ENCODE data around the gene NRG3. TPM values are rescaled to one million over a fixed set of nuclear protein-coding genes. Genes with fewer than 3 reads are reported as not detected.

NRG3 gene
- total and polyA plus RNA-seq, 2 of the 4 experiments (the other 2 are of a cell fraction), result not detected

DNA sequence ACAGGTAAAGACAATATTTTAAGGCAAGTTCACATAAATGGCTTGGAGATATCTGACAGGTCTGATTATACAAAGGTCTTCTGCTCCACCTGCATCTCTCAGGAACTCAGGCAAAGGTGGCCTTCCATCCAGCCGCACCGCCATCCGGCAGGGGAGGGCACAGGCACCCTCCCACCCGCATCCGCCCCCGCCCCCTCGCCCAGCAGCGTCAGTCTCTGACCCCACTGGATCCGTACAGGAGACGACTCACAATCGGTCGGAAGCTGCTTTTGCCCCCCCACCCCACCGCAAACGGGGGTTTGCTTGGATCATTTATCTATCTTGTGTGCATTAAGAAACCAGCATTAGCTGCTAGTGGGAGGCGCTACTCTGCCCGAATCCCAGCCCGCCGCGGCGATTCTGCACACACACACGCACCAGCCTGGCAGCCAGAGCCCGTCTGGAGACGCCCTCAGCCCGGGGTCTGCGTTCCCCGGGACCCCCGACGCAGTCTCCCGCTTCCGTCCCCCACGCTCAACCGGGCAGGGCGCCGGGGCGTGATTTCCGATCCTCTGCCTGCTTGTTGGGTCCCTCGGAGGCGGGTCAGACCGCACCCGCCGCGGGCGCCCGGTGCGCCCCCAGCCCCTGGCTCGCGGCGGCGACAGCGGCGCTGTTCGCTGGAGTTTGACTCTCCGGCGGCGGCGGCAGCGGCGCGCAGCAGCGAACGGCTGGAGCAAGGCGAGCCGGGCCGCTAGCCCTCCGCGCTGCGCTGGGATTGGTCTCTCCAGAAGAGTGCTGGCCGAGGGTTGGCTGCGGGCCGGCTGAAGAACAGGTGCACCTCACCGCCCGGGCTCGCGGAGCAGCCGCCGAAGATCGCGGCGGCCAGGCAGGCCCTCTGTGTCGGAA is 820 bp upstream of the NRG3 start (continued):
- TF ChIP-seq CHD1 (IDR thresholded peaks at IDR 0.05; ENCODE audit: low read depth, low read length) (no peak), POLR2A (IDR thresholded peaks at IDR 0.05; ENCODE audit: low read depth, low read length) (no peak)

DNA sequence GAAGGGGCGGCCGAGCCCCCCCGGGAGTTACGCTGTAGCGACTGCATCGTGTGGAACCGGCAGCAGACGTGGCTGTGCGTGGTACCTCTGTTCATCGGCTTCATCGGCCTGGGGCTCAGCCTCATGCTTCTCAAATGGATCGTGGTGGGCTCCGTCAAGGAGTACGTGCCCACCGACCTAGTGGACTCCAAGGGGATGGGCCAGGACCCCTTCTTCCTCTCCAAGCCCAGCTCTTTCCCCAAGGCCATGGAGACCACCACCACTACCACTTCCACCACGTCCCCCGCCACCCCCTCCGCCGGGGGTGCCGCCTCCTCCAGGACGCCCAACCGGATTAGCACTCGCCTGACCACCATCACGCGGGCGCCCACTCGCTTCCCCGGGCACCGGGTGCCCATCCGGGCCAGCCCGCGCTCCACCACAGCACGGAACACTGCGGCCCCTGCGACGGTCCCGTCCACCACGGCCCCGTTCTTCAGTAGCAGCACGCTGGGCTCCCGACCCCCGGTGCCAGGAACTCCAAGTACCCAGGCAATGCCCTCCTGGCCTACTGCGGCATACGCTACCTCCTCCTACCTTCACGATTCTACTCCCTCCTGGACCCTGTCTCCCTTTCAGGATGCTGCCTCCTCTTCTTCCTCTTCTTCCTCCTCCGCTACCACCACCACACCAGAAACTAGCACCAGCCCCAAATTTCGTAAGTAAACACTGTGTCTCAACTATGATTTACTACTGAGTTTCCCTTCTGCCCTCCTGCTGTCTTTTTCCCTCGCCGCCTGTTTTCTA is 666 bp downstream of the NRG3 start:
- no peak overlapping the region for H3K14ac ChIP-seq (replicated peaks; ENCODE audit: low read depth, low read length)
- H4K91ac ChIP-seq (ENCODE audit: insufficient read depth, low read depth, low read length), result no peak overlapping the region
- in situ Hi-C loops (cut with MboI; ENCODE audit: low sequenced_read_pairs), result no loop called here
- H2BK120ac ChIP-seq (ENCODE audit: low read depth, low read length), result no peak overlapping the region
- H2AFZ ChIP-seq (replicated peaks; ENCODE audit: low read length, poor library complexity), result no peak overlapping the region
- H2AK9ac ChIP-seq (replicated peaks; ENCODE audit: low read depth, low read length, poor library complexity), result no peak overlapping the region
- no peak overlapping the region for H3K4ac ChIP-seq (ENCODE audit: low read depth, low read length)
- no peaks in the 10 kb centered on the region for H3K79me1 ChIP-seq (ENCODE audit: low read depth in 1 of 2, low read length in 2 of 2)
- ChIA-PET CTCF (no interaction called here), POLR2A (ENCODE audit: unreplicated experiment) (no interaction called here)
- DNase-seq (no peak), ATAC-seq (ENCODE audit: low read depth) (no peak)
- intact Hi-C loops (cut with micrococcal nuclease), result no loop called here
- no peak overlapping the region for H2BK15ac ChIP-seq (ENCODE audit: low read depth, low read length)
- no peak overlapping the region for H3K56ac ChIP-seq (ENCODE audit: extremely low read depth, insufficient read depth, low read length)
- H3K27me3 ChIP-seq (ENCODE audit: control insufficient read depth, insufficient read depth, low read length), result peaks cover 11% of the 10 kb centered on the region; the same call in 1 of the 2 replicates
- H2BK20ac ChIP-seq (ENCODE audit: low read depth, low read length), result no peak overlapping the region
- no peak overlapping the region for H2AK5ac ChIP-seq (ENCODE audit: low read depth, low read length)
- no peak overlapping the region for H2BK5ac ChIP-seq (ENCODE audit: low read depth, low read length, poor library complexity, severe bottlenecking)
- H3K4me2 ChIP-seq (ENCODE audit: low read depth, low read length), result no peak overlapping the region
- dilution Hi-C loops (cut with HindIII; ENCODE audit: low sequenced_read_pairs, unreplicated experiment), result no loop called here
- H4K20me1 ChIP-seq (ENCODE audit: insufficient read depth, low read length), result no peaks in the 10 kb centered on the region
- no peaks in the 10 kb centered on the region for H3K36me3 ChIP-seq (ENCODE audit: control insufficient read depth, insufficient read depth, low read length)
- no peak overlapping the region for H3K27ac ChIP-seq (ENCODE audit: insufficient read depth, low read length)
- TF ChIP-seq RAD21 (IDR thresholded peaks at IDR 0.05; ENCODE audit: low read length) (no peak), FOS (IDR thresholded peaks at IDR 0.05; ENCODE audit: low read depth, low read length) (no peak), MXI1 (IDR thresholded peaks at IDR 0.05; ENCODE audit: borderline replicate concordance, low read depth, low read length) (no peak), SMC3 (IDR thresholded peaks at IDR 0.05; ENCODE audit: low read depth, low read length) (no peak), RFX5 (IDR thresholded peaks at IDR 0.05; ENCODE audit: low read depth, low read length) (no peak), CEBPB (IDR thresholded peaks at IDR 0.05; ENCODE audit: low read depth, low read length) (no peak), BHLHE40 (IDR thresholded peaks at IDR 0.05; ENCODE audit: low read depth, low read length) (no peak), POLR2A (IDR thresholded peaks at IDR 0.05; ENCODE audit: low read depth, low read length) (no peak), MAZ (IDR thresholded peaks at IDR 0.05; ENCODE audit: borderline replicate concordance, low read depth, low read length) (no peak)
- TF ChIP-seq, protein P1, sequence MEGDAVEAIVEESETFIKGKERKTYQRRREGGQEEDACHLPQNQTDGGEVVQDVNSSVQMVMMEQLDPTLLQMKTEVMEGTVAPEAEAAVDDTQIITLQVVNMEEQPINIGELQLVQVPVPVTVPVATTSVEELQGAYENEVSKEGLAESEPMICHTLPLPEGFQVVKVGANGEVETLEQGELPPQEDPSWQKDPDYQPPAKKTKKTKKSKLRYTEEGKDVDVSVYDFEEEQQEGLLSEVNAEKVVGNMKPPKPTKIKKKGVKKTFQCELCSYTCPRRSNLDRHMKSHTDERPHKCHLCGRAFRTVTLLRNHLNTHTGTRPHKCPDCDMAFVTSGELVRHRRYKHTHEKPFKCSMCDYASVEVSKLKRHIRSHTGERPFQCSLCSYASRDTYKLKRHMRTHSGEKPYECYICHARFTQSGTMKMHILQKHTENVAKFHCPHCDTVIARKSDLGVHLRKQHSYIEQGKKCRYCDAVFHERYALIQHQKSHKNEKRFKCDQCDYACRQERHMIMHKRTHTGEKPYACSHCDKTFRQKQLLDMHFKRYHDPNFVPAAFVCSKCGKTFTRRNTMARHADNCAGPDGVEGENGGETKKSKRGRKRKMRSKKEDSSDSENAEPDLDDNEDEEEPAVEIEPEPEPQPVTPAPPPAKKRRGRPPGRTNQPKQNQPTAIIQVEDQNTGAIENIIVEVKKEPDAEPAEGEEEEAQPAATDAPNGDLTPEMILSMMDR (conservative IDR thresholded peaks at IDR 0.05; ENCODE audit: low read depth, low read length), result no peak
- TF ChIP-seq, protein P2, sequence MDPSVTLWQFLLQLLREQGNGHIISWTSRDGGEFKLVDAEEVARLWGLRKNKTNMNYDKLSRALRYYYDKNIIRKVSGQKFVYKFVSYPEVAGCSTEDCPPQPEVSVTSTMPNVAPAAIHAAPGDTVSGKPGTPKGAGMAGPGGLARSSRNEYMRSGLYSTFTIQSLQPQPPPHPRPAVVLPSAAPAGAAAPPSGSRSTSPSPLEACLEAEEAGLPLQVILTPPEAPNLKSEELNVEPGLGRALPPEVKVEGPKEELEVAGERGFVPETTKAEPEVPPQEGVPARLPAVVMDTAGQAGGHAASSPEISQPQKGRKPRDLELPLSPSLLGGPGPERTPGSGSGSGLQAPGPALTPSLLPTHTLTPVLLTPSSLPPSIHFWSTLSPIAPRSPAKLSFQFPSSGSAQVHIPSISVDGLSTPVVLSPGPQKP (IDR thresholded peaks at IDR 0.05; ENCODE audit: borderline replicate concordance, low read depth, low read length), result no peak
- H4K5ac ChIP-seq (ENCODE audit: low read depth, low read length), result no peak overlapping the region
- no peak overlapping the region for H3K9ac ChIP-seq (ENCODE audit: low read depth, low read length)
- no peak overlapping the region for H3K4me3 ChIP-seq (ENCODE audit: insufficient read depth, low read depth, low read length)
- no peaks in the 10 kb centered on the region for H3K9me1 ChIP-seq (ENCODE audit: insufficient read depth, low read length)
- 1% methylated on average over 19 of the region's 49 CpGs; no CpG with 5 or more reads in 1 of the 2 experiments for WGBS, 2 experiments (ENCODE audit: extremely low coverage in 2 of 2, insufficient read length in 1 of 2)
- H3K18ac ChIP-seq (ENCODE audit: low read depth, low read length), result no peak overlapping the region
- no peak overlapping the region for H4K8ac ChIP-seq (ENCODE audit: low read depth in 2 of 2, low read length in 2 of 2)
- H3K4me1 ChIP-seq (ENCODE audit: control insufficient read depth, insufficient read depth, low read length), result no peaks in the 10 kb centered on the region
- no peaks in the 10 kb centered on the region; the same call in 1 of the 2 replicates for H3K9me3 ChIP-seq (ENCODE audit: control insufficient read depth, insufficient read depth, low read length)
- H3K23ac ChIP-seq (ENCODE audit: low read depth, low read length), result no peak overlapping the region
- no TSS peak for BruUV-seq (replicated peaks)

Data from IMR-90 (cell line).